Measurements from ENCODE around the gene PGAP1. TPM values are rescaled to one million over a fixed set of nuclear protein-coding genes. Genes with fewer than 3 reads are reported as not detected.
A peak's percentile ranks its signal among the peaks of the same experiment; 100 is the strongest.

The PGAP1 gene
- total RNA-seq, 3 donors from 2014 or later = 7.2 to 27.1 (median 16.1) TPM

GRCh38 chr2:196851088-196851487, 75.4 kb downstream of the PGAP1 start:
- Histone ChIP-seq H3K36me3 (peaks cover 4% of the 10 kb centered on the region), H3K27me3 (no peaks in the 10 kb centered on the region), H3K9me3 (no peaks in the 10 kb centered on the region), H3K4me1 (no peaks in the 10 kb centered on the region), H3K27ac (no peak overlapping the region), H3K4me3 (no peak overlapping the region)
- TF ChIP-seq CTCF (IDR thresholded peaks at IDR 0.05) (no peak), POLR2AphosphoS5 (IDR thresholded peaks at IDR 0.05) (no peak), POLR2A (IDR thresholded peaks at IDR 0.05) (no peak)
- intact Hi-C loops (cut with DNase I; ENCODE audit: low total_unique reads) = no loop called here
- no peak for DNase-seq (ENCODE audit: low spot score in 2 of 2)

- intact Hi-C loops (cut with DNase I; ENCODE audit: low total_unique reads) = no loop called here
- Histone ChIP-seq H3K4me3 (no peak overlapping the region), H3K4me1 (no peaks in the 10 kb centered on the region), H3K27me3 (no peaks in the 10 kb centered on the region), H3K36me3 (peaks cover 4% of the 10 kb centered on the region), H3K9me3 (no peaks in the 10 kb centered on the region), H3K27ac (no peak overlapping the region)
- DNase-seq (ENCODE audit: low spot score in 2 of 2) = no peak
- TF ChIP-seq POLR2AphosphoS5 (IDR thresholded peaks at IDR 0.05) (no peak), CTCF (IDR thresholded peaks at IDR 0.05) (peak in 1 of 3 donors; percentile 6), POLR2A (IDR thresholded peaks at IDR 0.05) (no peak)
These were observed 76.6 kb downstream of the PGAP1 start for GRCh38 chr2:196849895-196850294.

GRCh38 chr2:196846295-196846694, 80.2 kb downstream of the PGAP1 start:
- no peak for TF ChIP-seq POLR2AphosphoS5 (IDR thresholded peaks at IDR 0.05)
- TF ChIP-seq CTCF (IDR thresholded peaks at IDR 0.05) = no peak
- TF ChIP-seq POLR2A (IDR thresholded peaks at IDR 0.05) = no peak
- intact Hi-C loops (cut with DNase I; ENCODE audit: low total_unique reads) = no loop called here
- H3K4me1 ChIP-seq = no peaks in the 10 kb centered on the region
- H3K4me3 ChIP-seq = no peak overlapping the region
- H3K9me3 ChIP-seq = no peaks in the 10 kb centered on the region
- no peaks in the 10 kb centered on the region for H3K27me3 ChIP-seq
- DNase-seq (ENCODE audit: low spot score in 2 of 2) = no peak
- H3K36me3 ChIP-seq = peaks cover 4% of the 10 kb centered on the region
- no peak overlapping the region for H3K27ac ChIP-seq

- Histone ChIP-seq H3K9me3 (no peaks in the 10 kb centered on the region), H3K27ac (no peak overlapping the region), H3K36me3 (peaks cover 4% of the 10 kb centered on the region), H3K27me3 (no peaks in the 10 kb centered on the region), H3K4me1 (no peaks in the 10 kb centered on the region), H3K4me3 (no peak overlapping the region)
- TF ChIP-seq POLR2AphosphoS5 (IDR thresholded peaks at IDR 0.05) (no peak), CTCF (IDR thresholded peaks at IDR 0.05) (no peak), POLR2A (IDR thresholded peaks at IDR 0.05) (no peak)
- DNase-seq (ENCODE audit: low spot score in 2 of 2) = no peak
- intact Hi-C loops (cut with DNase I; ENCODE audit: low total_unique reads) = no loop called here
These were observed 81.1 kb downstream of the PGAP1 start for GRCh38 chr2:196845371-196845770.

GRCh38 chr2:196840171-196840570, 86.3 kb downstream of the PGAP1 start:
- H3K27me3 ChIP-seq = no peaks in the 10 kb centered on the region
- H3K27ac ChIP-seq = no peak overlapping the region
- no peak for DNase-seq (ENCODE audit: low spot score in 2 of 2)
- H3K9me3 ChIP-seq = no peaks in the 10 kb centered on the region
- H3K4me3 ChIP-seq = no peak overlapping the region
- H3K4me1 ChIP-seq = peaks cover 0 to 5% of the 10 kb centered on the region in 2 donors
- H3K36me3 ChIP-seq = no peaks in the 10 kb centered on the region
- intact Hi-C loops (cut with DNase I; ENCODE audit: low total_unique reads) = no loop called here
- no peak for TF ChIP-seq POLR2AphosphoS5 (IDR thresholded peaks at IDR 0.05)
- no peak for TF ChIP-seq POLR2A (IDR thresholded peaks at IDR 0.05)
- no peak for TF ChIP-seq CTCF (IDR thresholded peaks at IDR 0.05)

Data from breast epithelium (tissue), 4 donors.